Stimulated activated naive CD8-positive, alpha-beta T cell treated with anti-CD3 and anti-CD28 coated beads, Interleukin-15, Interleukin-2, amounts not matched to agents 100 U/mL and 50 U/mL, for 24 hours (primary cell): ENCODE data around the gene MRPL32.

Experiments
- ATAC-seq: fragments of 150-1000 bp; cut with Tn5 transposase; one replicate; pipeline ENCODE4 v1.10.0; 2021
- DNase-seq: peaks from one replicate; pipeline ENCODE4 v3.0.0; 2021

The MRPL32 gene

DNA sequence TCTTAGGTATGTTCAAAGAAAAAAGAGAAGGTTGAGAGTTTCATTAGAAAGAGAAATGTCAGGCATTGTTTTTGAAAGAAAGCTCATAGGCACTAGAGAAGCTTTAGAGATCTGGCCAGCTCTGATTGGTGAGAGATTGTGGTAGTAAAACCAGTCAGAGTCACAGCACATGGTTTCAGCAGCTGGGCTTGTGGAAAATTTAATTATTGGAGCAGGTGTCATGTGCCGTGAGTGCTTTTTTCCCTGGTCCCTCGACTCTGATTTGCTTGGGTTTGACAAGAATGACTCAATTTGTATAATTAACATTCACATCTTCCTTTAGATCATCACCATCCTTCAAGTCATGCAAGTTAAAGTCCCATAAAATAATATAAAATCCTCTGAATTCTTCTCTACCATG, 35.2 kb downstream of the MRPL32 start:
- no peak for ATAC-seq
- no peak for DNase-seq

GRCh38 chr7:42972699-42973500, 40.7 kb downstream of the MRPL32 start:
- DNase-seq = no peak
- no peak for ATAC-seq

DNA sequence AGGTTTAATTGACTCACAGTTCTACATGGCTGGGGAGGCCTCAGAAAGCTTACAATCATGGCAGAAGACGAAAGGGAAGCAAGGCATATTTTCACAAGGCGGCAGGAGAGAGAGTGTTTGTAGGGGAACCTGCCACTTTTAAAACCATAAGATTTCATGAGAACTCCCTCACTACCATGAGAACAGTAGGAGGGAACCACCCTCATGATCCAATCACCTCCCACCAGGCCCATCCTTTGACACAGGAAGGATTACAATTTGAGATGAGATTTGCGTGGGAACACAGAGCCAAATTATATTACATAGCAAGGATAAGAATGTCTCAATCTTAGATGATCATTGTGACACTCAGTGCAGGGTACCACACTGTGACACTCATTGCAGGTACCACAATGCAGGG, 44.2 kb downstream of the MRPL32 start:
- ATAC-seq (no peak), DNase-seq (no peak)

- DNase-seq (no peak), ATAC-seq (no peak)
Observed at GRCh38 chr7:42978496-42978895, 46.3 kb downstream of the MRPL32 start.

DNA sequence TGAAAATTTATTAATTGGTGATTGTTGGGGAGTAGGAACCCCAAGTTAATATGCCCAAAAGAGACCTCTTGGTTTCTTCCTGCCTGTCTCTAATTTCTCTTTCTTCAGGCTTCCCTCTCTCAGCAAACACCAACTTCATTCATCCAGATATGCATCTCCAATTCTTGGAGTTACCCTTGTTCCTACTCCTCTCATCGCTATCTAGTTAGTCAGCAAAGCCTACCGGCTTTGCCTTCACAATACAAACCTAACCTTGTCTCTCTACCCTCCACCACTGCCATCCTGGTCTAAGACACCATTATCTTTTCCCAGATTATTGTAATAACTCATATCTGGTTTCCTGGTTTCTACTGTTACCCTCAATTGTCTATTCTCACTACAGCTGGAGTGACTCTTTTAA, 47.9 kb downstream of the MRPL32 start:
- DNase-seq (no peak), ATAC-seq (no peak)

DNA sequence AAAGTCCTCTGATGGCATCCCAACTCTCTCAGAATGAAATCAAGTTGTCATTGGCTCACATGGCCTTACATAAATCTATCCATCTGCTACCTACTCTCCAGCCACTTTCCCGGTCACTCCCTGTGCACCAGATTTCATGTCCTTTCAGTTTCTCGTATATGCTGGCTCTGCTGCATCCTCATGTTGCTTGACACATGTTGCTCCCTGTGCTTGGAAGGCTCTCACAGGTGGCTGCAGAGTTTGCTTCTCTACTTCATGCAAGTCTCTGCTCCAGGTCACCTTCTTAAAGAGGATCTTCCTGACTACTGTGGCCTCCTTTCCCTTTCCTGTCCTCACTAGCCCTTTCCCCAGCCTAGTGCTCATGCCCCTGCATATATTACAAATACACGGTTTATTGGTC, 48.3 kb downstream of the MRPL32 start:
- DNase-seq = no peak
- ATAC-seq = no peak

GRCh38 chr7:42981601-42982000, 49.4 kb downstream of the MRPL32 start:
- ATAC-seq (no peak), DNase-seq (no peak)

DNA sequence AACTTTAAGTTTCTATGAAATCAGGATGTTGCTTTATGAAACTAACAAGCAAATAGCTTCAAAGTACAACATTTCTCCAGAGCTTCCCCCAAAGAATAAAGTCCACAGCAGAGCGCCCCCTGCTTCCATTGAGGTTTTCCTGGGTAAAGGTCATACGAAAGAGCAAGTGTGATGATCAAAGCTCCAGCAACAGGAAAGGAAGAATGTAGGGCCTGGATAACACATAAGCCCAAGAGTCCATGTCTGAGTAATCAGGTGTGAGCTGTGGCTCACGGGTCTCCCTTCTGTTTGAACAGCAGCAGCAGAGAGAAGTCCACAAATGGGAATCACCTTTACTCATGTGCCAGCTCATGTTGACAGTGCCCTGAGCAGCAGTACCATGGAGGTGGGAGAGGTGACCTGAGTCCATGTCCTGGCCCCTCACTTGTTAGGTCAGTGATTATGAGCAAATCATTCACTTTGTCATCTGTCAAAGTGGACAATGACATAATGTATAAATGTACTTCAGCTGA, 50.5 kb downstream of the MRPL32 start:
- DNase-seq (no peak), ATAC-seq (no peak)

DNA sequence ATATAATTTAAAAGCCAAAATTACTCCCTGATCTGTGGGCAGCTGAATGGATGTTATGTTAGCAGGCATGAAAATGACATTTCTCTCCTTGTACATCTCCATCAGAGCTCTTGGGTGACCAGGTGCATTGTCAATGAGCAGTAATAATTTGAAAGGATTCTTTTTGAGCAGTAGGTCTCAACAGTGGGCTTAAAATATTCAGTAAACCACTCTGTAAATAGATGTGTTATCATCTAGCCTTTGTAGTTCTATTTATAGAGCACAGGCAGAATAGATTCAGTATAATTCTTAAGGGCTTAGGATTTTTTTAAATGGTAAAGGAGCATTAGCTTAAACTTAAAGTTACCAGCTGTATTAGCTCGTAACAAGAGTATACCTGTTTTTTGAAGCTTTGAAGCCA, 52.0 kb downstream of the MRPL32 start:
- no peak for DNase-seq
- ATAC-seq = no peak

DNA sequence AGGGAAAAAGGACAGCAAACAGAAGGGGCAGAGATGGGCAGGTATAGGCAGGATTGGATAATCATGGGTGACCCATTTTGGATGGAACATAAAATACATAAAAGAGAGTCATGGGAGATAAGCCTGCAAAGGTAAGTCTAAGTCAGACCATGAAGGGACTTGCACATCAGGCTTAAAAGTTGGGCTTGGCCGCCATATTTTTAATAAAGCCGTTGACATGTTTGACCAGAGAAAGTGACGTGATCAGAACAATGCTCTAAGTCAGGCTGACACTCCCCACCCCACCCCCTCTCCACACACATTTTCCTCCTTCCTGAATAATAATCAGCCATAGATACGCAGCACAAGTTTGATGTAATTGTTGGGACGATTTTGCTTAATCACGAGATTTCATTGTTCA, 54.0 kb downstream of the MRPL32 start:
- DNase-seq (no peak), ATAC-seq (no peak)

DNA sequence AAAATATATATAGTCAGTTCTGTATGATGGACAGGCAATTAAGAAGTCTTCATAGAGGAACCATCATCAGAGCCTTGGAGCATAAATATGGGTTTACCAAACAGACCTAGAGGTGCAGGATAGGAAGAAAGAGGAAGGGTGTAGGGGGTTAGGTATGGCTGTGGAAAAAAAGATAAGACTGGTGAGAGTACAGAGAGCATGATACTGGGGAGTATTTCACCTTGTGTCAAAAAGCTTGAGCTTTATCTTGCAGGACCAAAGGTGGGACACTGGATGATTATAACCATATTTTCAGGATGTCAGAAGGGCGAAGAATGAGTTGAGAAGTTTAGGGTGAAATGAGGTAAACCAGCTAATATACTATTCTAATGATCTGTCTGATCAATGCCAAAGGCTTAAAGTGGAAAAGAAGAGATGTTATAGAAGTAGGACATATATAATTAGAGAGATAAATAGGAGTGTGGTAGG, 54.6 kb downstream of the MRPL32 start:
- ATAC-seq = no peak
- no peak for DNase-seq
